Ishikawa (cell line): ENCODE results near the gene LCN15.

Experiments used
- CEBPB ChIP-seq: IDR thresholded peaks from 2 replicates; pipeline ENCODE4 v1.6.1; 2012
- CREB1 ChIP-seq: IDR thresholded peaks from 2 replicates; pipeline ENCODE4 v1.6.1; 2012; ENCODE audit warnings: low read depth
- EGR1 ChIP-seq: IDR thresholded peaks from 2 replicates; pipeline ENCODE4 v1.6.1; 2012
- EP300 ChIP-seq: IDR thresholded peaks from 2 replicates; pipeline ENCODE4 v1.6.1; 2012; ENCODE audit warnings: borderline replicate concordance
- FOXM1 ChIP-seq: IDR thresholded peaks from 2 replicates; pipeline ENCODE4 v1.6.1; 2012; ENCODE audit warnings: low read depth, borderline replicate concordance
- NFIC ChIP-seq: IDR thresholded peaks from 2 replicates; pipeline ENCODE4 v1.6.1; 2012
- RAD21 ChIP-seq: IDR thresholded peaks from 2 replicates; pipeline ENCODE4 v1.6.1; 2012; ENCODE audit warnings: low read depth
- TAF1 ChIP-seq: IDR thresholded peaks from 2 replicates; pipeline ENCODE4 v1.6.1; 2012; ENCODE audit warnings: low read depth, mild to moderate bottlenecking
- TCF12 ChIP-seq: IDR thresholded peaks from 2 replicates; pipeline ENCODE4 v1.6.1; 2012; ENCODE audit warnings: low read depth
- TEAD4 ChIP-seq: IDR thresholded peaks from 2 replicates; pipeline ENCODE4 v1.6.1; 2012
- YY1 ChIP-seq: IDR thresholded peaks from 2 replicates; pipeline ENCODE4 v1.6.1; 2012; ENCODE audit warnings: low read depth
- ZBTB7A ChIP-seq: IDR thresholded peaks from 2 replicates; pipeline ENCODE4 v1.6.1; 2012; ENCODE audit warnings: low read depth
- TF ChIP-seq, protein P1 (sequence below): IDR thresholded peaks from 2 replicates; pipeline ENCODE4 v1.6.1; 2012
- TF ChIP-seq, protein P2 (sequence below): IDR thresholded peaks from 2 replicates; pipeline ENCODE4 v1.6.1; 2012; ENCODE audit warnings: low read depth, mild to moderate bottlenecking
- TF ChIP-seq, protein P3 (sequence below): IDR thresholded peaks from 2 replicates; pipeline ENCODE4 v1.6.1; 2012

Gene LCN15

DNA sequence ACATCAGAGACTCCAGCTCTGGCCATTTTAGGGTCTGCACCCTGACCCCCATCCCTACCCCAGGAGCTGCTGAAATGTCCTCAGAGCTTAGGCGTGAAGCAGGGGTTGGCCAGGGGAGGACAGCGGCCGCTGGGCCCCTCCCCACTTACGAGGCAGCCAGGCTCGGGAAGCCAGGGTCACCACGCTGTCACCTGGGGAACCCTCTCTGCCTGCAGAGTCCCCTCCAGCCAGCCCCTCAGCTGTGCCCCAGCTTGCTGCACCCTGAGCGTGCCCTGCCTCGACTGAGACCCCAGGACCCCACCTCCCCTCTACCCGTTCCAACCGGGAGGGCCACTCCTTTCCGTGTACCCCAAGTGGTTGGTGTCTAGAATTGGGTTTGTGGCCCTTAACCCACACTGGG is 24.2 kb downstream of the LCN15 start:
- no peak for TF ChIP-seq YY1
- no peak for TF ChIP-seq EGR1
- TF ChIP-seq ZBTB7A, result no peak
- TF ChIP-seq, protein P1, sequence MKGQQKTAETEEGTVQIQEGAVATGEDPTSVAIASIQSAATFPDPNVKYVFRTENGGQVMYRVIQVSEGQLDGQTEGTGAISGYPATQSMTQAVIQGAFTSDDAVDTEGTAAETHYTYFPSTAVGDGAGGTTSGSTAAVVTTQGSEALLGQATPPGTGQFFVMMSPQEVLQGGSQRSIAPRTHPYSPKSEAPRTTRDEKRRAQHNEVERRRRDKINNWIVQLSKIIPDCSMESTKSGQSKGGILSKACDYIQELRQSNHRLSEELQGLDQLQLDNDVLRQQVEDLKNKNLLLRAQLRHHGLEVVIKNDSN, result no peak
- no peak for TF ChIP-seq CEBPB
- TF ChIP-seq NFIC, result no peak
- no peak for TF ChIP-seq TEAD4
- TF ChIP-seq TCF12, result no peak
- no peak for TF ChIP-seq RAD21
- TF ChIP-seq, protein P2, sequence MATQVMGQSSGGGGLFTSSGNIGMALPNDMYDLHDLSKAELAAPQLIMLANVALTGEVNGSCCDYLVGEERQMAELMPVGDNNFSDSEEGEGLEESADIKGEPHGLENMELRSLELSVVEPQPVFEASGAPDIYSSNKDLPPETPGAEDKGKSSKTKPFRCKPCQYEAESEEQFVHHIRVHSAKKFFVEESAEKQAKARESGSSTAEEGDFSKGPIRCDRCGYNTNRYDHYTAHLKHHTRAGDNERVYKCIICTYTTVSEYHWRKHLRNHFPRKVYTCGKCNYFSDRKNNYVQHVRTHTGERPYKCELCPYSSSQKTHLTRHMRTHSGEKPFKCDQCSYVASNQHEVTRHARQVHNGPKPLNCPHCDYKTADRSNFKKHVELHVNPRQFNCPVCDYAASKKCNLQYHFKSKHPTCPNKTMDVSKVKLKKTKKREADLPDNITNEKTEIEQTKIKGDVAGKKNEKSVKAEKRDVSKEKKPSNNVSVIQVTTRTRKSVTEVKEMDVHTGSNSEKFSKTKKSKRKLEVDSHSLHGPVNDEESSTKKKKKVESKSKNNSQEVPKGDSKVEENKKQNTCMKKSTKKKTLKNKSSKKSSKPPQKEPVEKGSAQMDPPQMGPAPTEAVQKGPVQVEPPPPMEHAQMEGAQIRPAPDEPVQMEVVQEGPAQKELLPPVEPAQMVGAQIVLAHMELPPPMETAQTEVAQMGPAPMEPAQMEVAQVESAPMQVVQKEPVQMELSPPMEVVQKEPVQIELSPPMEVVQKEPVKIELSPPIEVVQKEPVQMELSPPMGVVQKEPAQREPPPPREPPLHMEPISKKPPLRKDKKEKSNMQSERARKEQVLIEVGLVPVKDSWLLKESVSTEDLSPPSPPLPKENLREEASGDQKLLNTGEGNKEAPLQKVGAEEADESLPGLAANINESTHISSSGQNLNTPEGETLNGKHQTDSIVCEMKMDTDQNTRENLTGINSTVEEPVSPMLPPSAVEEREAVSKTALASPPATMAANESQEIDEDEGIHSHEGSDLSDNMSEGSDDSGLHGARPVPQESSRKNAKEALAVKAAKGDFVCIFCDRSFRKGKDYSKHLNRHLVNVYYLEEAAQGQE, result no peak
- no peak for TF ChIP-seq FOXM1

GRCh38 chr9:136739509-136739908 is 24.8 kb downstream of the LCN15 start:
- TF ChIP-seq YY1, result no peak
- TF ChIP-seq EGR1, result no peak
- TF ChIP-seq CREB1, result no peak
- TF ChIP-seq RAD21, result no peak
- TF ChIP-seq, protein P1, result no peak
- no peak for TF ChIP-seq NFIC
- no peak for TF ChIP-seq CEBPB
- no peak for TF ChIP-seq EP300
- TF ChIP-seq, protein P3, sequence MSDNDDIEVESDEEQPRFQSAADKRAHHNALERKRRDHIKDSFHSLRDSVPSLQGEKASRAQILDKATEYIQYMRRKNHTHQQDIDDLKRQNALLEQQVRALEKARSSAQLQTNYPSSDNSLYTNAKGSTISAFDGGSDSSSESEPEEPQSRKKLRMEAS, result no peak
- no peak for TF ChIP-seq TAF1

DNA sequence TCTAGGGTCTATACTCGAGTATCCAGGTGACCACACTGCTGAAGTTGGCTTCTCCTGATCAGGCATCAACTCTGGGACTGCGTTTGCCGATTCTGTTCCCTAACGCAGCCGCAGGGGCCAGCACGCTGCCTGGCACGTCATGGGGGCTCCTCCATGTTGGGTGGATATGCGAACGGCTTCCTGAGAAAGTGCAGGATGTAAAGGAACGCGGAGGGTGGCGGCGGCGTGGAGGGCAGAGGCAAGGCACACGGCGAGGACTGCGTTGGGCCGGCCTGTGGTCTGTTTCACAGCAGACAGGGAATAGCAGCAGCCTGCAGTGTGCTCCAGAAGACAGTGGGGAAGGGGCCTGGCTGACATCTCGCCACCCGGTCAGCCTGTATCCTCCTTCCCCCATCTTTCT is 25.4 kb downstream of the LCN15 start:
- TF ChIP-seq, protein P3, result no peak
- TF ChIP-seq ZBTB7A (no peak), NFIC (no peak), FOXM1 (no peak), EP300 (no peak), TEAD4 (no peak), CEBPB (no peak), EGR1 (no peak), CREB1 (no peak), TAF1 (no peak), RAD21 (no peak), TCF12 (no peak), YY1 (no peak)
- TF ChIP-seq, protein P1, result no peak
- TF ChIP-seq, protein P2, result no peak

GRCh38 chr9:136735812-136736480 is 28.4 kb downstream of the LCN15 start:
- TF ChIP-seq CEBPB (no peak), TEAD4 (no peak), ZBTB7A (no peak), FOXM1 (no peak), CREB1 (no peak)
- TF ChIP-seq, protein P2, result no peak
- TF ChIP-seq, protein P3, result no peak
